AG10803 (cell line): ENCODE data around the gene PLA2G4F.
"Not testable (repeated sequence)": the region's sequence is repeated elsewhere in the genome, so short reads cannot be mapped to it uniquely, and the experiment has no call there.

Experiments used
- DNase-seq: peaks from one replicate; pipeline ENCODE4 v3.0.0; 2010; ENCODE audit warnings: low read depth
- H3K4me3 ChIP-seq: 2 replicates; pipeline ENCODE4 v1.5.1; 2011; ENCODE audit warnings: mild to moderate bottlenecking, low read length, control low read depth
- TF ChIP-seq, protein P1 (sequence below): conservative IDR thresholded peaks from 2 replicates; pipeline ENCODE4 v1.5.1; 2011; ENCODE audit warnings: mild to moderate bottlenecking, low read length, control low read depth, inconsistent platforms

PLA2G4F gene

DNA sequence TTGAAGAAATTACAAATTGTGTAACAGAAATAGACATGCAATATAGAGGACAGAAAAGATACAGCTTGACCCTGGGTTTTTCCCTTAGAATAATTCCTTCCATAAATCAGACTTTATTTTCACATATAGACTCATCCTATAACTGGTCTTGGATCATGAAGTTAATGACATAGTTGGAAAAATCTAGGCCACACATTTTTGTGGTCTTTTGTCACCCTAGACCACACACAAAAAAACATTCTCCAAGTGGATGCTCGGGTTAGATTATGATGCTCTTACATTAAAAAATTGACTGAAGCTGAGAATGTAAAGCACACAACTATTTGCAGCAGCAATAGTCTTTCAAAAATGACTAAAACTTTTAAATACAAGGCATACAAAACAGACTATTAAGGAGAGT, 54.6 kb downstream of the PLA2G4F start:
- no peak overlapping the region for H3K4me3 ChIP-seq
- DNase-seq: peak; percentile 21
- TF ChIP-seq, protein P1, sequence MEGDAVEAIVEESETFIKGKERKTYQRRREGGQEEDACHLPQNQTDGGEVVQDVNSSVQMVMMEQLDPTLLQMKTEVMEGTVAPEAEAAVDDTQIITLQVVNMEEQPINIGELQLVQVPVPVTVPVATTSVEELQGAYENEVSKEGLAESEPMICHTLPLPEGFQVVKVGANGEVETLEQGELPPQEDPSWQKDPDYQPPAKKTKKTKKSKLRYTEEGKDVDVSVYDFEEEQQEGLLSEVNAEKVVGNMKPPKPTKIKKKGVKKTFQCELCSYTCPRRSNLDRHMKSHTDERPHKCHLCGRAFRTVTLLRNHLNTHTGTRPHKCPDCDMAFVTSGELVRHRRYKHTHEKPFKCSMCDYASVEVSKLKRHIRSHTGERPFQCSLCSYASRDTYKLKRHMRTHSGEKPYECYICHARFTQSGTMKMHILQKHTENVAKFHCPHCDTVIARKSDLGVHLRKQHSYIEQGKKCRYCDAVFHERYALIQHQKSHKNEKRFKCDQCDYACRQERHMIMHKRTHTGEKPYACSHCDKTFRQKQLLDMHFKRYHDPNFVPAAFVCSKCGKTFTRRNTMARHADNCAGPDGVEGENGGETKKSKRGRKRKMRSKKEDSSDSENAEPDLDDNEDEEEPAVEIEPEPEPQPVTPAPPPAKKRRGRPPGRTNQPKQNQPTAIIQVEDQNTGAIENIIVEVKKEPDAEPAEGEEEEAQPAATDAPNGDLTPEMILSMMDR: no peak

DNA sequence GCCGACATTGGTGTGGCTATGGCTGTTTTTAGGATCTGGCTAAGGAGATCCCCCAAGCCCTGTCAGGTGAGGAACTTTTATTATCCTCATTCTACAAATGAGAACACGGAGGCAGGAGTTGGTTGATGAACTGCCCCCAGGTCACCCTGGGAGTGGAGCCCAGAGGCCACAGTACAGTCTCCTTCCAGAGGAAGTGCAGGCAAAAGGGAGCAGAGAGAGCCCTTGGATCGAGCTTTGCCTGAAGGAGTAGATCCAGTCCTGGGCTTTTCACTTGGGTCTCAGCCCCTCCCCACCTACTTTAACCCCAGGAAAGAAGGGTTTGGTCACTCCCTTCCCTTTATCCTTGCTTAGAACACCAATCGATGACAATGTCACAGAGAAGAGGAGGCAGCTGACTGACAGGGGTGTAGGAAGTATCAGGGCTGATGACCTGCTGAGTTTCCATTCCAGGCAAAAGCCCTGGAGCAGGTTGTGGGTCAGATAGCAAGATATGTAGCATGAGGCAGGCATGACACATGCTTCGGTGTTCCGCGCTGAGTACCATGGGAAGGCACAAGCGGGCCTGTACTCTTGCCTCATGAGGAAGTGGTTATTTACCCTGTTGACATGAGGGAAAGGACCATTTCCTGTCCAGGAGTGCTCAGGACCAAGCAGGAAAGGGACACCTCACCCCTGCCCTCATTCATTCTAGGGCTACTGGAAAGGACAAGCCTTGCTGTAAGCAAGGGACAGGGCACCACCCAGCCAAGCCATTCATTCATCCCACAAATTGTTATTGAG, 56.2 kb downstream of the PLA2G4F start:
- DNase-seq: no peak
- TF ChIP-seq, protein P1: no peak
- no peak overlapping the region for H3K4me3 ChIP-seq

DNA sequence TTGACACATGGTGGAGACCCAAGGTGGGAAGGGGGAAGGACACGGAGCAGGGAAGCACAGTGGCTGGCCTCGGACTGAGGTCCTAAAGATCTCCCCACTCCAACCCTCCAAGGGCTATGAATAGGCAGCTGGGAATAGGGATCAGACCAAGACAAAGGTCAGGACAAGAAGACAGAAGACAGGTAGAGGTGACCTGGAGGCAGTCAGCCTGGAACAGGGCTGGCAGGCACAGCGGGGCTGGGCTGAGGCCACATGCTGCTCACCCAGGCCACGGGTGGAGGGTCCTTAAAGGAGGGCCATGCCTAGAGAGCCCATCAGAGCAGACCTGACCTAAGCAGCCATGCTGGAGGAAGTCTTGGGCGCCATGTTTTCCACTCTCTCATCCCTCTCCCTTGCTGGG, 59.4 kb downstream of the PLA2G4F start:
- TF ChIP-seq, protein P1: no peak
- no peak for DNase-seq
- no peak overlapping the region for H3K4me3 ChIP-seq

DNA sequence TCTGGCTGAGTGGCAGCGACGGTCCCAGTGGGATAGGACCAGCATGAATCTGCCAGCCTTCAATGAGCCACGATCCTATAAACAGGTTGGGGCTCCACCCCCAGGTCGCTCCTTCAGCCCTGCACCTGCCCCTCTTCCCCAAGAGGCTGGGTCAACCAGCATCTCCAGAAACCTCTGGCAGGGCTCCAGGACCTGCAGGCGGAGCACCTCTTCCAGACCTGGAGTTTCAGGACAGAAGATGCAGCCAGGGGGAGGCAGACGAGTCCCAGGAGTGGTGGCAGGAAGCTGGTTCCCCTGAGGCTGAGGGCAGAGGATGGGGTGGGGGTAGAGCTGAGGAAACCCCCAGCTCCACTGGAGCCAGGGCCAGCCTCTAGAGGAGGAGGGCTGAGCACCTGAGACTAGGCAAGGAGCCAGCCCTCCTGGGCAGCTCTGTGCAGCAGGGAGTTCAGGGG, 61.9 kb downstream of the PLA2G4F start, which contains the start of gene PLA2G4D:
Gene PLA2G4D, minus strand, starts transcription at position 51 of the 452 bp plus-strand sequence. CDS start 103 bp downstream, outside the sequence.
- no peak for DNase-seq
- TF ChIP-seq, protein P1: no peak
- no peak within 1 kb of the TSS for H3K4me3 ChIP-seq

DNA sequence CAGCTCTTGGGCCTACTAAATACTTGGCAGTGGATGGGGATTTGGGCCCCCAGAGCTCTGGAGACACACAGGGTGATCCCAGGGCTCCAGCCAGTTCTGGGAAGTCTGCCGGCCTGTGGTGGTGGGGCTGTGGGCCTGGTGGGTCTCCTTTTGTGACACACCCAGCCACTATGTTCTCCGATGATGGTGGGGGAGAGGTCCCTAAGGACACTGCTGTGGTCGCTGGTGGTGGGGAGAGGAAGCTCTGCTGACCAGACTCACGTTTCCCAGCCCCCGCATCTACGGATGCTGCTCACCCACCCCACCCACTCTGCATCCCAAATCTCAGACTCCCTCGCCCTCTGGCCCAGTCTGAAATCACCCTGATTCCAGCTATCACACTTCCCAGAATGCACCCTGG, 62.5 kb downstream of the PLA2G4F start:
- no peak overlapping the region for H3K4me3 ChIP-seq
- DNase-seq: no peak
- TF ChIP-seq, protein P1: no peak

DNA sequence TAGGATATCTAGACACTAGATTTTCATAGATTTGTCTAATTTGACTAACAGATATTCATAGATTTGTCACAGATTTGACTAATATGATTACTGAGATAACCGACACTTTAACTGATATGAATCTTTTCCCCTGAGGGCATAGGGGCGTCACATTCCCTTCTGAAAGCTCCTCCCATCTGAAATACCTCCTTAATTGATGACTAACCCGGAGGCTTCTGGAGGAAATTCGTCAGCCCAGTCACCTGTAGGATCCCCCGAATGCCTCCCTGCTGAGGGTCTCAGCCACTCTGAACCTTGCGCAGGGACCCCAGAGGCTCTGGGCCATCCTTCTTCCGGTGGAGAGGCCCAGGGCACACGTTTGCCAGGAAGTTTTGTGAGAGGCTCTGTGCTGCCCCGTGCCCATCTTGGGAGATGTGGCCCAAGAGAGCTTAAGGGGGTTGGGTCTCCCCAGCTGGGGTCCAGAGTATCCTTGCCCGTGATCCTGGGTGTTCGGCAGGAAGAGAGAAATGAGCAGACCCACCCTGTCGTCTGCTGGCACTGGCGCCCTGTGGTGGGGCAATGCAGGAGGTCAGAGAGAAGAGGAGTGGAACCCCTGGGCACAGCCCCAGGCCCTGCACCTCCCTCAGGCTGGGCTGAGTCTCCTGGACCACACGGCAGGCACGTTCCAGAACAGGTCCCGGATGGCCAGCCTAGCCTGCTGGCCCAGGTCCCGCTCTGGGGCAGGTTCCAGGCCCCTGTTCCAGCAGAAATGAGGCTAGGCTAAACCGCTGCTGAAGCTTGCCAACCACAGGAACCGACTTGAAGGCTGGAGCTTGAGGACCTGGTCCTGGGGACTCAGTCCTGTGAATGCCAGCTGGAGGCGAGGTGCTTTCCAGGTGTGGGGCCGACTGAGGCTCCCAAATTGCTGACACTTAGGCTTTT, 63.8 kb downstream of the PLA2G4F start:
- no peak overlapping the region for H3K4me3 ChIP-seq
- DNase-seq: no peak
- TF ChIP-seq, protein P1: no peak

DNA sequence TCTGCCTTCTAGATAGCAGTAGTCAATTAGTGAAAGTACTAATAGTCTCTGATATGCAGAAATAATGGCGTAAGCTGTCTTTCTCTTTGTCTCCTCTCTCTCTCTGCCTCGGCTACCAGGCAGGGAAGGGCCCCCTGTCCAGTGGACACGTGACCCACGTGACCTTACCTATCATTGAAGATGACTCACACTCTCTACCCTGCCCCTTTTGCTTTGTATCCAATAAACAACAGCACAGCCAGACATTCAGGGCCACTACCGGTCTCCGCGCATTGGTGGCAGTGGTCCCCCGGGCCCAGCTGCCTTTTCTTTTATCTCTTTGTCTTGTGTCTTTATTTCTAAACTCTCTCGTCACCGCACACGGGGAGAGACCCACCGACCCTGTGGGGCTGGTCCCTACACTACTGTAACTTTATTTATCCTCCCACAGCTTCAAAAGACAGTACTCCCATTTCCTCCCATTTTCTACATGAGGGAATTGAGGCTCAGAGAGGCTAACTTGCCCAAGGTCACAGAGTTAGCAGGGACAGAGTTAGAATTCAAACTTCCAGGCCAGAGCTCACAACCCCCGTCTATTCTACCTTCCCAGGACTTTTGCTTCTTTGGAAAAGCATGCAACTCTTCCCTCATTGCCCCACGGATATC, 64.6 kb downstream of the PLA2G4F start:
- not testable (repeated sequence) for H3K4me3 ChIP-seq, DNase-seq
